Activated CD4-positive, alpha-beta T cell treated with anti-CD3 and anti-CD28 coated beads for 36 hours (primary cell): ENCODE data around the gene LIN7B. TPM values are rescaled to one million over a fixed set of nuclear protein-coding genes. Genes with fewer than 3 reads are reported as not detected.
A peak's percentile ranks its signal among the peaks of the same experiment; 100 is the strongest.

Experiments used
- ATAC-seq: fragments of 200-7000 bp; cut with Tn5 transposase; one replicate; pipeline ENCODE4 v1.10.0; 2021; ENCODE audit warnings: mild to moderate bottlenecking, moderate library complexity
- CTCF ChIA-PET: fragments of 350-600 bp; sonication (Branson Sonifier 250); formaldehyde crosslinking; loops from one replicate; lab custom pipeline; 2021; ENCODE audit warnings: antibody characterized with exemption; lab: Charles Lee
- POLR2A ChIA-PET: fragments of 350-600 bp; sonication (Branson Sonifier 250); formaldehyde crosslinking; loops from one replicate; lab custom pipeline; 2021; ENCODE audit warnings: antibody characterized with exemption, inconsistent platforms; lab: Charles Lee
- DNase-seq: peaks from one replicate; pipeline ENCODE4 v3.0.0-alpha.2; 2020
- H3K27ac Mint-ChIP-seq: one replicate; pipeline ENCODE4 v1.8.0; 2021; ENCODE audit warnings: mixed read lengths
- H3K27me3 Mint-ChIP-seq: one replicate; pipeline ENCODE4 v1.8.0; 2021; ENCODE audit warnings: mixed read lengths
- H3K36me3 Mint-ChIP-seq: one replicate; pipeline ENCODE4 v1.8.0; 2021; ENCODE audit warnings: low read depth, mixed read lengths
- H3K4me1 Mint-ChIP-seq: one replicate; pipeline ENCODE4 v1.8.0; 2021; ENCODE audit warnings: mixed read lengths
- H3K4me3 Mint-ChIP-seq: one replicate; pipeline ENCODE4 v1.8.0; 2021; ENCODE audit warnings: mild to moderate bottlenecking, moderate library complexity, mixed read lengths
- H3K9me3 Mint-ChIP-seq: one replicate; pipeline ENCODE4 v1.8.0; 2021; ENCODE audit warnings: low read depth, mixed read lengths
- intact Hi-C, 2 experiments: fragments of 100-400 bp; cut with DNase I in 1 of 2; cut with micrococcal nuclease in 1 of 2; formaldehyde crosslinking; loops; one replicate each; pipeline versions ENCODE4 v1.14.2 to v1.15.1; 2022 to 2024; cut with DNase I, micrococcal nuclease
- total RNA-seq, 2 experiments: library from RNA; stranded (reverse); gene quantifications; one replicate each; pipeline ENCODE4 v1.2.3, GENCODE V29; 2021

The LIN7B gene
- total RNA-seq, 2 experiments from 2014 or later = 3.5 to 4.3 TPM

DNA sequence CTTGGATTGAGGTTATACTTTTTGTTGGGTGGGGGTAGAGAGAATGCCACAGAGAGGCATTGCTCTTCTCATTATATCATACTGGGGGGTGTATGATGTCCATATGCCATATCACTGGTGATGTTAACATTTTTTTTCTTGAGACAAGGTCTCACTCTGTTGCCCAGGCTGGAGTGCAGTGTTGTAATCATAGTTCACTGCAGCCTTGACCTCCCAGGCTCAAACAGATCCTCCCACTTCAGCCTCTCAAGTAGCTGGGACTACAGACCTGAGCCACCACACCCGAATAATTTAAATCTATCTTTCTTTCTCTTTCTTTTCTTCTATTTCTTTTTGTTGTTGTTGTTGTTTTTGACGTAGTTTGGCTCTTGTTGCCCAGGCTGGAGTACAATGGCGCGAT lies 33.8 kb upstream of the LIN7B start:
- H3K4me1 Mint-ChIP-seq = peaks cover 7% of the 10 kb centered on the region
- POLR2A ChIA-PET = no interaction called here
- CTCF ChIA-PET = interaction anchor here (0.6 kb wide), 2 partner anchors 16 to 83 kb away, joined by 3 to 4 read pairs; no protein-coding TSS in a partner anchor
- no peak for DNase-seq
- no peaks in the 10 kb centered on the region for H3K36me3 Mint-ChIP-seq
- H3K4me3 Mint-ChIP-seq = no peak overlapping the region
- no peaks in the 10 kb centered on the region for H3K9me3 Mint-ChIP-seq
- H3K27me3 Mint-ChIP-seq = peaks cover 7% of the 10 kb centered on the region
- no peak overlapping the region for H3K27ac Mint-ChIP-seq
- ATAC-seq = no peak
- intact Hi-C loops = no loop called here

DNA sequence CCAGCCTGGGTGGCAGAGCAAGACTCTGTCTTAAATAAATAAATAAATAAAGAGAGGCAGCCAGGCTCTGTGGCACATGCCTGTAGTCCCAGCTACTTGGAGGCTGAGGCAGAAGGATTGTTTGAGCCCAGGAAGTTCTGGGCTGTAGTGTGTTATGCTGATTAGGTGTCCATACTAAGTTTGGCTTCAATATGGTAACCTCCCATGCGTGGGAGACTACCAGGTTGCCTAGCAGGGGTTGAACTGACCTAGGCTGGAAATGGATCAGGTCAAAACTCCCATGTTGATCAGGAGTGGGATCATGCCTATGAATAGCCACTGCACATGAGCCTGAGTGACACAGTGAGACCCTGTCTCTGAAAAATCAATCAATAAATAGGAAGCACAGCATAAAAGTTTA lies 32.9 kb upstream of the LIN7B start:
- POLR2A ChIA-PET = no interaction called here
- intact Hi-C loops = no loop called here

GRCh38 chr19:49084206-49085019 lies 29.8 kb upstream of the LIN7B start:
- Mint-ChIP-seq H3K27me3 (peaks cover 2% of the 10 kb centered on the region), H3K36me3 (peaks cover 28% of the 10 kb centered on the region), H3K9me3 (no peaks in the 10 kb centered on the region), H3K4me3 (peak overlapping the region; percentile 98), H3K27ac (peak overlapping the region; percentile 96), H3K4me1 (peaks cover 31% of the 10 kb centered on the region)
- POLR2A ChIA-PET = no interaction called here
- CTCF ChIA-PET = interaction anchor here (0.9 kb wide), 1 partner anchor 289 kb away, joined by 3 read pairs; no protein-coding TSS in a partner anchor
- DNase-seq (no peak), ATAC-seq (no peak)
- intact Hi-C loops = loop anchor here (1.0 to 5.0 kb wide), 14 partner anchors 30 to 1812 kb away; partner anchors contain the start of genes C19orf73 (in 2 of the 2), PPFIA3 (in 2 of the 2), ATF5 (in 1 of the 2) and FLT3LG (in 1 of the 2)

More for the DNA sequence above, 32.9 kb upstream of the LIN7B start:
- Mint-ChIP-seq H3K36me3 (peaks cover 6% of the 10 kb centered on the region), H3K27me3 (peaks cover 4% of the 10 kb centered on the region), H3K4me1 (peaks cover 10% of the 10 kb centered on the region), H3K4me3 (no peak overlapping the region), H3K27ac (no peak overlapping the region), H3K9me3 (no peaks in the 10 kb centered on the region)
- CTCF ChIA-PET = interaction anchor here (1.3 kb wide), 1 partner anchor 17 kb away, joined by 4 read pairs; no protein-coding TSS in a partner anchor
- DNase-seq (no peak), ATAC-seq (no peak)

DNA sequence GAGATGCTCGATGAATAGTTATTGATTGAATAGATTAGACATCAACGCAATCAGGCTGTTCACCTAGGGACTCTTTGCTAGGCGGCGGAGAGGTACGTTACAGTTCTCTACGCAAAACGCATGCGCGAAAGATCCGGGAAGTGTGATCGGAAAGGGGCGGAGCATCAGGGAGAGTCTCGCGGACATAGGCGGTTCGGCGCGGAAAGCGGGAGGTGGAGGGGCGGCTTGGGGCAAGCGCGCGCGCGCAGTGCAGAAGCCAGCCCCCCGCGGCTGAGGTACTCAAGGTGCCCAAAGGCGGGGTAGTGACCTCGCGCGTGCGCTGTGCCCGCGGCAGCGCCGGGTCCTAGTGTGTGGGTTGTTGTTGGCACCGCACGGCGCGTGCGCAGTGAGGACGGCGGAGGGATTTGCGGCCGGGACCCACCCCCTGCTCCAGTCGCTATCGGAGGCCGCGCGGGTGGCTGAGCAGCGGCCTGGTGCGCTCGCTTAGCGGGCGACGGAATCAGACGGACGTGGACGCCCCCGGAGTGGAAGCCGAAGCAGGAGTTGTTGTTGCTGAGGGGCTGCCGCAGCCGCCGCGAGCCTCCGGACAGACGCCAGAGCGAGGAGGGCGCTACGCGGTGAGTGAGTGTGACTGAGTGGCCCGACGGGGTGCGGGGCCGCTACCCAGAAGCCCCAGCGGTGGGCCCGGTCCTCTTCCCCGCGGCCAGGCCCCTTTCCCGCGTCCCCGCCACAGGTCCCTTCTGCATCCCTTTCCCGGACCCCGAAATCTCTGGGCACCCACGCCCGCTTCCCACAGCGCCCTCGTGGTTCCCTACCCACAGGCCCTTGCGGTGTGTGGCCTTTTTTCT lies 28.9 kb upstream of the LIN7B start, which contains the start of gene SNRNP70:
SNRNP70 (plus strand) TSS at position 432 of the 848 bp plus-strand sequence. CDS start 964 bp downstream, outside the sequence.
- H3K27ac Mint-ChIP-seq = peak within 1 kb of the TSS; percentile 96
- H3K4me3 Mint-ChIP-seq = peak within 1 kb of the TSS; percentile 98
- DNase-seq (peak; percentile 99), ATAC-seq (peak; percentile 99)
- H3K36me3 Mint-ChIP-seq = peaks cover 35% of the 10 kb centered on the region
- intact Hi-C loops = loop anchor here (1.0 to 5.0 kb wide), 14 partner anchors 29 to 1813 kb away; partner anchors contain the start of genes C19orf73 (in 2 of the 2), PPFIA3 (in 2 of the 2), ATF5 (in 1 of the 2) and FLT3LG (in 1 of the 2)
- ChIA-PET POLR2A (no interaction called here), CTCF (interaction anchor here (0.6 to 4.0 kb wide), 2 partner anchors 13 to 61 kb away, joined by 3 to 26 read pairs; no protein-coding TSS in a partner anchor)
- H3K27me3 Mint-ChIP-seq = peaks cover 2% of the 10 kb centered on the region
- no peaks in the 10 kb centered on the region for H3K9me3 Mint-ChIP-seq
- peaks cover 31% of the 10 kb centered on the region for H3K4me1 Mint-ChIP-seq

- Mint-ChIP-seq H3K27me3 (no peaks in the 10 kb centered on the region), H3K4me1 (peaks cover 34% of the 10 kb centered on the region), H3K36me3 (peaks cover 40% of the 10 kb centered on the region), H3K27ac (peak overlapping the region; percentile 96), H3K9me3 (no peaks in the 10 kb centered on the region), H3K4me3 (peak overlapping the region; percentile 98)
- ChIA-PET POLR2A (interaction anchor here (1.9 kb wide), 1 partner anchor 42 kb away, joined by 4 read pairs; no protein-coding TSS in a partner anchor), CTCF (interaction anchor here (0.6 to 4.0 kb wide), 3 partner anchors 13 to 60 kb away, joined by 3 to 26 read pairs (median 3); partner anchors contain the start of gene LIN7B)
- DNase-seq (no peak), ATAC-seq (no peak)
- intact Hi-C loops = loop anchor here (1.0 to 5.0 kb wide), 14 partner anchors 28 to 1814 kb away; partner anchors contain the start of genes C19orf73 (in 2 of the 2), PPFIA3 (in 2 of the 2), ATF5 (in 1 of the 2) and FLT3LG (in 1 of the 2)
These were observed 28.3 kb upstream of the LIN7B start for GRCh38 chr19:49085868-49086232.

DNA sequence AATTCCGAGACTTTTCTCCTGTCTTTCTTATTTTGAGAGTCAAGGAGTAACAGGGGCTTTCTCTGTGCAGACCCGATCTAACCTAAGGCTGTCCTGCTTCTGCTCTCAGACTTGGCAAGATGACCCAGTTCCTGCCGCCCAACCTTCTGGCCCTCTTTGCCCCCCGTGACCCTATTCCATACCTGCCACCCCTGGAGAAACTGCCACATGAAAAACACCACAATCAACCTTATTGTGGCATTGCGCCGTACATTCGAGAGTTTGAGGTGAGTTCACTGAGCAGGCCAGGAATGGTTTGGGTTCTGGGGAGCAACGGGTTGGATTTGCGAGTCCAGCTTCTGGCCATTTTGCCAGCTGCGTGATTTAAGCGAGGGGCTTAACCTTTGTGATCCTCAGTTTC lies 27.9 kb upstream of the LIN7B start:
- DNase-seq = no peak

DNA sequence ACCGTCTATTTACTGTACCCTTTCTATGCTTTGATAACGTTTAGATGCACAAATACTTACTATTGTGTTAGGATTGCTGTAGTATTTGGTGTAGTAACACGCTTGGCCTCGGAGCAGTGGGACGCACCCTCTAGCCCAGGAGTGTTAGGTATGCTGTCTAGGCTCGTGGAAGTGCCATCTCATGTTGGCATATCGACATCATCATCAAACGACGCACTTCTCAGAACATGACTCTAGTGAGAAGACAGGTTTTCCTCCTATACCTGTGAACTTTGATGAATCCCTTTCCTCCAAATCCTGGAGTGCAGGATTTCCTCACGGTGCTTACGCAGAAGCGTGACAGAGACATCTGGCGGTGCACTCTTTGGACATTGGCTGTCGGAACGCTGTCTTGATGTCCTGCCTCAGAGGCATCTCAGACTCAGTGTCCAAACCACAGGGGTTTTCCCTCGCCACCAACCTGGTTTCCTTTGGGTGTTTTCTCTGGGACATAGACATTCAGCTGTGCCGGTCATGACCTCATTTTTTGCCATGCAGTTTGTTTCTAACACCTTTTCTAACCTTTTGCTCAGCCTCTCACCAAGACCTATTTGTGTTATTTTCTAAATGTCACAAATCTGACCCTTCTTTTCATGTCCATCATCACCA lies 22.7 kb upstream of the LIN7B start:
- Mint-ChIP-seq H3K4me1 (peaks cover 30% of the 10 kb centered on the region), H3K27me3 (no peaks in the 10 kb centered on the region), H3K36me3 (peaks cover 62% of the 10 kb centered on the region), H3K4me3 (no peak overlapping the region), H3K9me3 (no peaks in the 10 kb centered on the region), H3K27ac (peak overlapping the region; percentile 60)
- intact Hi-C loops = no loop called here
- no peak for DNase-seq
- ChIA-PET POLR2A (no interaction called here), CTCF (interaction anchor here (0.6 kb wide), 1 partner anchor 665 kb away, joined by 3 read pairs; no protein-coding TSS in a partner anchor)
- ATAC-seq = no peak

More for the DNA sequence above, 27.9 kb upstream of the LIN7B start:
- no peaks in the 10 kb centered on the region for H3K27me3 Mint-ChIP-seq
- H3K36me3 Mint-ChIP-seq = peaks cover 43% of the 10 kb centered on the region
- peak overlapping the region; percentile 96 for H3K27ac Mint-ChIP-seq
- intact Hi-C loops = loop anchor here in 1 of 2 experiments (5.0 kb wide), 1 partner anchor 1814 kb away; the partner anchor contains the start of gene INAFM1
- peaks cover 36% of the 10 kb centered on the region for H3K4me1 Mint-ChIP-seq
- H3K9me3 Mint-ChIP-seq = no peaks in the 10 kb centered on the region
- ATAC-seq = no peak
- POLR2A ChIA-PET = interaction anchor here (1.9 kb wide), 1 partner anchor 42 kb away, joined by 4 read pairs; no protein-coding TSS in a partner anchor
- CTCF ChIA-PET = interaction anchor here (1.2 to 4.0 kb wide), 3 partner anchors 12 to 372 kb away, joined by 3 to 26 read pairs (median 3); partner anchors contain the start of gene LIN7B
- H3K4me3 Mint-ChIP-seq = peak overlapping the region; percentile 98

DNA sequence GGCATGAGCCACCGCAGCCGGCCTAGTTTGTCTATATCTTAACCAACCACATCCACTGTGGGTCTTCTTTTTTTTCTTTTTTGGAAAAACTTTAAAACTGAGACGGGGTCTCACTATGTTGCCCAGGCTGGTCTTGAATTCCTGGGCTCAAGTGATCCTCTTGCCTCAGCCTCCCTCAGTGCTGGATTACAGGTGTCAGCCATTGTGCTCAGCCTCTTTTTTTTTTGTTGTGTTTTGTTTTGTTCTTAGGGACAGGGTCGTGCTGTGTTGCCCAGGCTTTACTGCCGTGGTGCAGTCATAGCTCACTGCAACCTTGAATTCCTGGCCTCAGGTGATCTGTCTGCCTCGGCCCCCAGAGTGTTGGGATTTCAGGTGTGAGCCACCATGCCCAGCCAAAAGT lies 21.5 kb upstream of the LIN7B start:
- peaks cover 57% of the 10 kb centered on the region for H3K36me3 Mint-ChIP-seq
- CTCF ChIA-PET = no interaction called here
- H3K27ac Mint-ChIP-seq = no peak overlapping the region
- H3K4me3 Mint-ChIP-seq = no peak overlapping the region
- no peaks in the 10 kb centered on the region for H3K9me3 Mint-ChIP-seq
- no peak for DNase-seq
- H3K27me3 Mint-ChIP-seq = no peaks in the 10 kb centered on the region
- H3K4me1 Mint-ChIP-seq = peaks cover 23% of the 10 kb centered on the region
- no peak for ATAC-seq
- POLR2A ChIA-PET = interaction anchor here (0.9 kb wide), 1 partner anchor 22 kb away, joined by 3 read pairs; the partner anchor contains the start of gene LIN7B
- intact Hi-C loops = no loop called here

DNA sequence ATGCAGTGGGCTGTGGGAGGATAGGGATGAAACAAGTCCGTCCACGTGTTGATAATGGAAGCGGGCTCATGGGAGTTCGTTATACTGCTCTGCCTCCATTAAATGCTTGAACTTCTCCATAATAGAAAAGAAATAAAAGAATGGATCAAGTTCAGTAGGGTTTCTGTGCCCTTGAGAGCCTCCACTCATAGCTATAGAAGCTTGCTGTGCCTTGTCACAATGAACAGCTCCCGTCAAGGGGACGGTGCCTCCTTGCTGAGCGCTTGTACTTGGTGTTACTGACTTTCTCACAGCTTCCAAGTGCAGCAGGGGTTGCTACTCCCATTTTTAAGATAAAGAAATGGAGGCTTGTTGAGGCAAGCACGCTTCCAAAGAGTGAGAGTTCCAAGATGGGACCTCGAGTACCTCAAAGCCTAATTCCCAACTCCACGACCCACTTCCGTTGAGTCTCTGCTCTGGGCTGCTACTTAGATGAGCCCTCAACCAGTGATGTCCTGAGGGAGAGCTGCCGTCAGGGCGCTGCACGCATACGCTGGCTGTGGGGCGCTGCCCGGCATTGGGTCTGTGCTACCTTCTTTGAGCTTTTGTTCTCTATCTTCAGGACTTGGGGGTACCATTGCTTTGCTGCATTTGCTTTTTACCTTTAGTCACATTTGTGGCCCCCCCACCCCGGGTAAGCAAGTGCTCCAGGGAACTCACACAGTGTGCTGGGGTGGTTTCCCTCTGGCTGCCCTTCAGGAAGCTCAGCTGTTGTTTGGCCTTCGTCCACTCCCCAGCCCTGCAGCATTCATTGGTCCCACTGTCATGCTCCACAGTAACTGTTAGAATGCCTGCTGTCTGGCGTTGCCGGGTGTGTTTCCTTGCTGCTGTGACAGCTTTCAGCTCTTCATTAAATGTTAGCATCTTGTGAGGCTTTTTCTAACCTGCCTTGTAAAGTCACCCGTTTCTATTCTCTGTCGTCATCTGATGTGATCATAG lies 19.4 kb upstream of the LIN7B start:
- Mint-ChIP-seq H3K9me3 (no peaks in the 10 kb centered on the region), H3K36me3 (peaks cover 57% of the 10 kb centered on the region), H3K4me1 (peaks cover 12% of the 10 kb centered on the region), H3K4me3 (no peak overlapping the region), H3K27ac (no peak overlapping the region), H3K27me3 (no peaks in the 10 kb centered on the region)
- ATAC-seq (no peak), DNase-seq (no peak)
- POLR2A ChIA-PET = interaction anchor here (0.6 to 0.8 kb wide), 2 partner anchors 10 to 104 kb away, joined by 3 to 4 read pairs; no protein-coding TSS in a partner anchor
- intact Hi-C loops = no loop called here
- CTCF ChIA-PET = interaction anchor here (0.8 to 4.7 kb wide), 3 partner anchors 11 to 52 kb away, joined by 3 to 49 read pairs (median 3); partner anchors contain the start of gene LIN7B
